ENCODE results near the gene THBS1.
A peak's percentile ranks its signal among the peaks of the same experiment; 100 is the strongest.

Gene THBS1

GRCh38 chr15:39625451-39625850 is 44.6 kb downstream of the THBS1 start:
- Mint-ChIP-seq H3K4me3 (no peak overlapping the region), H3K27me3 (no peaks in the 10 kb centered on the region), H3K36me3 (peaks cover 2% of the 10 kb centered on the region), H3K27ac (no peak overlapping the region), H3K4me1 (peaks cover 68% of the 10 kb centered on the region), H3K9me3 (no peaks in the 10 kb centered on the region)

GRCh38 chr15:39625856-39626255 is 45.0 kb downstream of the THBS1 start:
- Mint-ChIP-seq H3K27me3 (no peaks in the 10 kb centered on the region), H3K36me3 (peaks cover 2% of the 10 kb centered on the region), H3K4me3 (no peak overlapping the region), H3K4me1 (peaks cover 70% of the 10 kb centered on the region), H3K27ac (no peak overlapping the region), H3K9me3 (no peaks in the 10 kb centered on the region)

GRCh38 chr15:39627451-39628143 is 46.7 kb downstream of the THBS1 start:
- Mint-ChIP-seq H3K4me3 (no peak overlapping the region), H3K4me1 (peaks cover 76% of the 10 kb centered on the region), H3K27ac (no peak overlapping the region), H3K9me3 (no peaks in the 10 kb centered on the region), H3K36me3 (peaks cover 2% of the 10 kb centered on the region), H3K27me3 (no peaks in the 10 kb centered on the region)

- Mint-ChIP-seq H3K4me3 (no peak overlapping the region), H3K27me3 (no peaks in the 10 kb centered on the region), H3K27ac (peak overlapping the region; percentile 59), H3K9me3 (no peaks in the 10 kb centered on the region), H3K36me3 (peaks cover 2% of the 10 kb centered on the region), H3K4me1 (peaks cover 73% of the 10 kb centered on the region)
These were observed 47.2 kb downstream of the THBS1 start for GRCh38 chr15:39628144-39628508.

- H3K27me3 Mint-ChIP-seq, result no peaks in the 10 kb centered on the region
- H3K9me3 Mint-ChIP-seq, result no peaks in the 10 kb centered on the region
- peak overlapping the region; percentile 84 for H3K27ac Mint-ChIP-seq
- H3K4me3 Mint-ChIP-seq, result no peak overlapping the region
- H3K4me1 Mint-ChIP-seq, result peaks cover 67% of the 10 kb centered on the region
- H3K36me3 Mint-ChIP-seq, result peaks cover 2% of the 10 kb centered on the region
These were observed 47.8 kb downstream of the THBS1 start for GRCh38 chr15:39628546-39629257.

- H3K4me1 Mint-ChIP-seq, result peaks cover 60% of the 10 kb centered on the region
- H3K27ac Mint-ChIP-seq, result peak overlapping the region; percentile 84
- H3K4me3 Mint-ChIP-seq, result peak overlapping the region; percentile 31
- H3K9me3 Mint-ChIP-seq, result no peaks in the 10 kb centered on the region
- peaks cover 2% of the 10 kb centered on the region for H3K36me3 Mint-ChIP-seq
- no peaks in the 10 kb centered on the region for H3K27me3 Mint-ChIP-seq
These were observed 48.5 kb downstream of the THBS1 start for GRCh38 chr15:39629371-39629770.

- Mint-ChIP-seq H3K4me3 (no peak overlapping the region), H3K27ac (peak overlapping the region; percentile 84), H3K9me3 (no peaks in the 10 kb centered on the region)
These were observed 49.0 kb downstream of the THBS1 start for GRCh38 chr15:39629906-39630305.

GRCh38 chr15:39631357-39631756 is 50.5 kb downstream of the THBS1 start:
- Mint-ChIP-seq H3K4me3 (no peak overlapping the region), H3K36me3 (no peaks in the 10 kb centered on the region), H3K4me1 (peaks cover 43% of the 10 kb centered on the region), H3K27me3 (no peaks in the 10 kb centered on the region), H3K9me3 (no peaks in the 10 kb centered on the region), H3K27ac (peak overlapping the region; percentile 52)

More at GRCh38 chr15:39629906-39630305, 49.0 kb downstream of the THBS1 start:
- H3K36me3 Mint-ChIP-seq, result peaks cover 2% of the 10 kb centered on the region
- H3K4me1 Mint-ChIP-seq, result peaks cover 55% of the 10 kb centered on the region
- no peaks in the 10 kb centered on the region for H3K27me3 Mint-ChIP-seq

GRCh38 chr15:39638041-39638440 is 57.2 kb downstream of the THBS1 start:
- H3K36me3 Mint-ChIP-seq, result no peaks in the 10 kb centered on the region
- no peak overlapping the region for H3K27ac Mint-ChIP-seq
- H3K4me1 Mint-ChIP-seq, result peaks cover 15% of the 10 kb centered on the region
- peaks cover 3% of the 10 kb centered on the region for H3K27me3 Mint-ChIP-seq
- no peaks in the 10 kb centered on the region for H3K9me3 Mint-ChIP-seq
- no peak overlapping the region for H3K4me3 Mint-ChIP-seq

- Mint-ChIP-seq H3K4me1 (peaks cover 17% of the 10 kb centered on the region), H3K4me3 (no peak overlapping the region), H3K27me3 (peaks cover 3% of the 10 kb centered on the region), H3K27ac (no peak overlapping the region), H3K36me3 (no peaks in the 10 kb centered on the region), H3K9me3 (no peaks in the 10 kb centered on the region)
These were observed 58.2 kb downstream of the THBS1 start for GRCh38 chr15:39639037-39639436.

GRCh38 chr15:39640665-39641064 is 59.8 kb downstream of the THBS1 start:
- peaks cover 21% of the 10 kb centered on the region for H3K4me1 Mint-ChIP-seq
- no peak overlapping the region for H3K27ac Mint-ChIP-seq
- no peaks in the 10 kb centered on the region for H3K36me3 Mint-ChIP-seq
- peaks cover 3% of the 10 kb centered on the region for H3K27me3 Mint-ChIP-seq
- H3K4me3 Mint-ChIP-seq, result no peak overlapping the region
- H3K9me3 Mint-ChIP-seq, result no peaks in the 10 kb centered on the region

- no peaks in the 10 kb centered on the region for H3K9me3 Mint-ChIP-seq
- no peaks in the 10 kb centered on the region for H3K36me3 Mint-ChIP-seq
- peaks cover 3% of the 10 kb centered on the region for H3K27me3 Mint-ChIP-seq
- H3K4me1 Mint-ChIP-seq, result peaks cover 21% of the 10 kb centered on the region
- no peak overlapping the region for H3K4me3 Mint-ChIP-seq
- H3K27ac Mint-ChIP-seq, result peak overlapping the region; percentile 48
These were observed 60.5 kb downstream of the THBS1 start for GRCh38 chr15:39641191-39641889.

- Mint-ChIP-seq H3K4me3 (no peak overlapping the region), H3K27ac (no peak overlapping the region), H3K27me3 (no peaks in the 10 kb centered on the region), H3K36me3 (no peaks in the 10 kb centered on the region), H3K9me3 (no peaks in the 10 kb centered on the region), H3K4me1 (peaks cover 21% of the 10 kb centered on the region)
These were observed 61.2 kb downstream of the THBS1 start for GRCh38 chr15:39642011-39642640.

GRCh38 chr15:39643727-39644126 is 62.8 kb downstream of the THBS1 start:
- Mint-ChIP-seq H3K27ac (no peak overlapping the region), H3K4me1 (peaks cover 21% of the 10 kb centered on the region), H3K4me3 (no peak overlapping the region), H3K9me3 (no peaks in the 10 kb centered on the region), H3K27me3 (no peaks in the 10 kb centered on the region), H3K36me3 (no peaks in the 10 kb centered on the region)

- no peaks in the 10 kb centered on the region for H3K9me3 Mint-ChIP-seq
These were observed 63.3 kb downstream of the THBS1 start for GRCh38 chr15:39644136-39644535.

More at GRCh38 chr15:39644136-39644535, 63.3 kb downstream of the THBS1 start:
- peak overlapping the region; percentile 63 for H3K27ac Mint-ChIP-seq
- H3K4me3 Mint-ChIP-seq, result no peak overlapping the region
- no peaks in the 10 kb centered on the region for H3K36me3 Mint-ChIP-seq
- peaks cover 21% of the 10 kb centered on the region for H3K4me1 Mint-ChIP-seq
- H3K27me3 Mint-ChIP-seq, result no peaks in the 10 kb centered on the region

Data from activated naive CD4-positive, alpha-beta T cell treated with anti-CD3 and anti-CD28 coated beads, Interleukin-2, amount 50 U/mL, for 24 hours (primary cell).